Immature natural killer cell (primary cell): ENCODE data around the gene PCSK2. TPM values are rescaled to one million over a fixed set of nuclear protein-coding genes. Genes with fewer than 3 reads are reported as not detected.

Source experiments
- DNase-seq, 3 donors: peaks; one replicate each; pipeline ENCODE4 v3.0.0; 2022; ENCODE audit warnings: mixed read lengths in 1 of 3
- H3K27ac Mint-ChIP-seq, 6 donors: one replicate each; pipeline ENCODE4 v1.8.0; 2020; ENCODE audit warnings: mixed read lengths in 6 of 6, mild to moderate bottlenecking in 5 of 6, inconsistent platforms in 4 of 6, moderate library complexity in 3 of 6
- H3K27me3 Mint-ChIP-seq, 3 donors: one replicate each; pipeline ENCODE4 v1.8.0; 2020 to 2021; ENCODE audit warnings: low read depth in 3 of 3, mild to moderate bottlenecking in 3 of 3, mixed read lengths in 3 of 3, moderate library complexity in 3 of 3, inconsistent platforms in 1 of 3
- H3K36me3 Mint-ChIP-seq, 3 donors: one replicate each; pipeline ENCODE4 v1.8.0; 2020; ENCODE audit warnings: mixed read lengths in 3 of 3, inconsistent platforms in 2 of 3, mild to moderate bottlenecking in 2 of 3
- H3K4me1 Mint-ChIP-seq, 2 donors: one replicate each; pipeline ENCODE4 v1.8.0; 2020; ENCODE audit warnings: inconsistent platforms in 2 of 2, mild to moderate bottlenecking in 2 of 2, mixed read lengths in 2 of 2, moderate library complexity in 1 of 2
- H3K4me3 Mint-ChIP-seq, 5 donors: one replicate each; pipeline ENCODE4 v1.8.0; 2020; ENCODE audit warnings: mild to moderate bottlenecking in 5 of 5, mixed read lengths in 5 of 5, inconsistent platforms in 3 of 5, moderate library complexity in 3 of 5
- H3K9me3 Mint-ChIP-seq, 6 donors: one replicate each; pipeline ENCODE4 v1.8.0; 2020; ENCODE audit warnings: mild to moderate bottlenecking in 6 of 6, mixed read lengths in 6 of 6, inconsistent platforms in 4 of 6, moderate library complexity in 3 of 6
- polyA plus RNA-seq, 3 donors: library from polyadenylated mRNA; unstranded; fragments of 300-500 nt; fragmentation: Illumina TruSeq; gene quantifications; one replicate each; pipeline ENCODE4 v1.2.3, GENCODE V29; 2021

Gene PCSK2
- polyA plus RNA-seq, 3 donors from 2014 or later, result not detected

- Mint-ChIP-seq H3K36me3 (no peaks in the 10 kb centered on the region), H3K4me3 (no peak overlapping the region), H3K27ac (no peak overlapping the region), H3K4me1 (no peaks in the 10 kb centered on the region), H3K27me3 (peaks cover 0 to 5% (median 0%) of the 10 kb centered on the region in 3 donors), H3K9me3 (no peaks in the 10 kb centered on the region)
- no peak for DNase-seq
These were observed 61.2 kb downstream of the PCSK2 start for GRCh38 chr20:17287998-17288397.

GRCh38 chr20:17295151-17295726 lies 68.4 kb downstream of the PCSK2 start:
- Mint-ChIP-seq H3K27me3 (peaks cover 1 to 3% (median 2%) of the 10 kb centered on the region in 3 donors), H3K4me3 (no peak overlapping the region), H3K36me3 (no peaks in the 10 kb centered on the region), H3K4me1 (no peaks in the 10 kb centered on the region), H3K27ac (no peak overlapping the region), H3K9me3 (peaks cover 0 to 1% (median 0%) of the 10 kb centered on the region in 6 donors)
- no peak for DNase-seq

GRCh38 chr20:17295991-17296390 lies 69.2 kb downstream of the PCSK2 start:
- Mint-ChIP-seq H3K27me3 (peaks cover 1 to 3% (median 2%) of the 10 kb centered on the region in 3 donors), H3K4me1 (no peaks in the 10 kb centered on the region), H3K27ac (no peak overlapping the region), H3K4me3 (no peak overlapping the region), H3K36me3 (no peaks in the 10 kb centered on the region), H3K9me3 (peaks cover 0 to 1% (median 0%) of the 10 kb centered on the region in 6 donors)
- no peak for DNase-seq

- Mint-ChIP-seq H3K4me3 (no peak overlapping the region), H3K4me1 (no peaks in the 10 kb centered on the region), H3K36me3 (no peaks in the 10 kb centered on the region), H3K27ac (no peak overlapping the region), H3K27me3 (peaks cover 1 to 10% (median 3%) of the 10 kb centered on the region in 3 donors), H3K9me3 (peaks cover 0 to 1% (median 0%) of the 10 kb centered on the region in 6 donors)
- no peak for DNase-seq
These were observed 71.3 kb downstream of the PCSK2 start for GRCh38 chr20:17298171-17298570.

GRCh38 chr20:17298751-17299150 lies 71.9 kb downstream of the PCSK2 start:
- Mint-ChIP-seq H3K27ac (no peak overlapping the region), H3K36me3 (no peaks in the 10 kb centered on the region), H3K27me3 (peaks cover 1 to 10% (median 3%) of the 10 kb centered on the region in 3 donors), H3K4me3 (no peak overlapping the region), H3K4me1 (no peaks in the 10 kb centered on the region), H3K9me3 (peaks cover 0 to 1% (median 0%) of the 10 kb centered on the region in 6 donors)
- no peak for DNase-seq

- peaks cover 0 to 2% (median 0%) of the 10 kb centered on the region in 6 donors for H3K9me3 Mint-ChIP-seq
- no peak overlapping the region for H3K4me3 Mint-ChIP-seq
- H3K27ac Mint-ChIP-seq, result no peak overlapping the region
- no peaks in the 10 kb centered on the region for H3K4me1 Mint-ChIP-seq
- no peak for DNase-seq
- H3K27me3 Mint-ChIP-seq, result peaks cover 1 to 10% (median 3%) of the 10 kb centered on the region in 3 donors
- H3K36me3 Mint-ChIP-seq, result no peaks in the 10 kb centered on the region
These were observed 73.3 kb downstream of the PCSK2 start for GRCh38 chr20:17300113-17300512.

GRCh38 chr20:17304774-17305173 lies 77.9 kb downstream of the PCSK2 start:
- no peak overlapping the region for H3K27ac Mint-ChIP-seq
- H3K36me3 Mint-ChIP-seq, result no peaks in the 10 kb centered on the region
- no peak for DNase-seq
- H3K4me3 Mint-ChIP-seq, result no peak overlapping the region
- H3K27me3 Mint-ChIP-seq, result peaks cover 0 to 15% (median 2%) of the 10 kb centered on the region in 3 donors
- no peaks in the 10 kb centered on the region for H3K4me1 Mint-ChIP-seq
- peaks cover 0 to 6% (median 0%) of the 10 kb centered on the region in 6 donors for H3K9me3 Mint-ChIP-seq

- no peaks in the 10 kb centered on the region for H3K36me3 Mint-ChIP-seq
- peaks cover 0 to 6% (median 0%) of the 10 kb centered on the region in 6 donors for H3K9me3 Mint-ChIP-seq
- no peak overlapping the region for H3K4me3 Mint-ChIP-seq
- no peaks in the 10 kb centered on the region for H3K4me1 Mint-ChIP-seq
- H3K27me3 Mint-ChIP-seq, result peaks cover 0 to 18% (median 2%) of the 10 kb centered on the region in 3 donors
- DNase-seq, result no peak
- H3K27ac Mint-ChIP-seq, result no peak overlapping the region
These were observed 79.6 kb downstream of the PCSK2 start for GRCh38 chr20:17306427-17306826.

- peaks cover 0 to 12% (median under 1%) of the 10 kb centered on the region in 6 donors for H3K9me3 Mint-ChIP-seq
- H3K4me1 Mint-ChIP-seq, result no peaks in the 10 kb centered on the region
- no peak overlapping the region for H3K4me3 Mint-ChIP-seq
- DNase-seq, result no peak
- H3K36me3 Mint-ChIP-seq, result no peaks in the 10 kb centered on the region
- H3K27me3 Mint-ChIP-seq, result peaks cover 9 to 29% (median 13%) of the 10 kb centered on the region in 3 donors
- no peak overlapping the region for H3K27ac Mint-ChIP-seq
These were observed 87.4 kb downstream of the PCSK2 start for GRCh38 chr20:17314264-17314663.

- peaks cover 0 to 12% (median 0%) of the 10 kb centered on the region in 6 donors for H3K9me3 Mint-ChIP-seq
- peaks cover 9 to 27% (median 13%) of the 10 kb centered on the region in 3 donors for H3K27me3 Mint-ChIP-seq
- no peaks in the 10 kb centered on the region for H3K4me1 Mint-ChIP-seq
These were observed 88.8 kb downstream of the PCSK2 start for GRCh38 chr20:17315407-17316231.

GRCh38 chr20:17316316-17317038 lies 89.6 kb downstream of the PCSK2 start:
- Mint-ChIP-seq H3K27ac (no peak overlapping the region), H3K27me3 (peaks cover 9 to 25% (median 13%) of the 10 kb centered on the region in 3 donors), H3K9me3 (peaks cover 0 to 12% (median 0%) of the 10 kb centered on the region in 6 donors), H3K4me1 (no peaks in the 10 kb centered on the region), H3K36me3 (no peaks in the 10 kb centered on the region), H3K4me3 (no peak overlapping the region)
- no peak for DNase-seq

More at GRCh38 chr20:17315407-17316231, 88.8 kb downstream of the PCSK2 start:
- Mint-ChIP-seq H3K36me3 (no peaks in the 10 kb centered on the region), H3K27ac (no peak overlapping the region), H3K4me3 (no peak overlapping the region)
- no peak for DNase-seq

GRCh38 chr20:17317341-17317740 lies 90.5 kb downstream of the PCSK2 start:
- no peak overlapping the region for H3K4me3 Mint-ChIP-seq
- no peak overlapping the region for H3K27ac Mint-ChIP-seq
- peaks cover 0 to 12% (median 0%) of the 10 kb centered on the region in 6 donors for H3K9me3 Mint-ChIP-seq
- no peak for DNase-seq
- no peaks in the 10 kb centered on the region for H3K36me3 Mint-ChIP-seq
- no peaks in the 10 kb centered on the region for H3K4me1 Mint-ChIP-seq
- peaks cover 9 to 25% (median 13%) of the 10 kb centered on the region in 3 donors for H3K27me3 Mint-ChIP-seq

- H3K4me1 Mint-ChIP-seq, result no peaks in the 10 kb centered on the region
- H3K27ac Mint-ChIP-seq, result no peak overlapping the region
- peaks cover 0 to 12% (median 0%) of the 10 kb centered on the region in 6 donors for H3K9me3 Mint-ChIP-seq
- no peaks in the 10 kb centered on the region for H3K36me3 Mint-ChIP-seq
- DNase-seq, result no peak
- H3K27me3 Mint-ChIP-seq, result peaks cover 5 to 22% (median 6%) of the 10 kb centered on the region in 3 donors
- H3K4me3 Mint-ChIP-seq, result no peak overlapping the region
These were observed 93.6 kb downstream of the PCSK2 start for GRCh38 chr20:17320456-17320855.

GRCh38 chr20:17326096-17326495 lies 99.3 kb downstream of the PCSK2 start:
- Mint-ChIP-seq H3K4me1 (no peaks in the 10 kb centered on the region), H3K9me3 (peaks cover 0 to 2% (median 0%) of the 10 kb centered on the region in 6 donors), H3K4me3 (no peak overlapping the region), H3K36me3 (no peaks in the 10 kb centered on the region), H3K27ac (no peak overlapping the region), H3K27me3 (peaks cover 0 to 15% (median 0%) of the 10 kb centered on the region in 3 donors)
- DNase-seq, result no peak
